Measurements from ENCODE around the gene PPP3R1. TPM values are rescaled to one million over a fixed set of nuclear protein-coding genes. Genes with fewer than 3 reads are reported as not detected.

Gene PPP3R1
- total and polyA plus RNA-seq, 2 of the 8 experiments (the other 6 are each of a cell fraction or from before 2014, with no cell fraction given) = 9.3 to 85.1 TPM

DNA sequence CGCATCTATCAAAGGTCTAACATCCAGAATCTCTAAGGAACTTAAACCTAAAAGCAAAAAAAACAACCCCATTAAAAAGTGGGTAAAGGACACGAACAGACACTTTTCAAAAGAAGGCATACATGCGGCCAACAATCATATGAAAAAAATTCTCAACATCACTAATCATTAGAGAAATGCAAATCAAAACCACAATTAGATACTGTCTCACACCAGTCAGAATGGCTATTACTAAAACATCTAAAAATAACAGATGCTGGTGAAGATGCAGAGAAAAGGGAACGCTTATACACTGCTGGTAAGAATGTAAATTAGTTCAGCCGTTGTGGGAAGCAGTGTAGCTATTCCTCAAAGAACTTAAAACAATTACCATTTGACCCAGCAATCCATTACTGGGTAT lies 38.0 kb downstream of the PPP3R1 start:
- WGBS, 2 experiments (ENCODE audit: extremely low coverage in 1 of 2, insufficient coverage in 1 of 2, insufficient read length in 1 of 2, insufficient replicate concordance in 2 of 2, low coverage in 1 of 2, low lambda C conversion rate in 2 of 2, missing lambda C conversion rate in 1 of 2) = 93% methylated on average over 5 of the region's 5 CpGs; no CpG with 5 or more reads in 1 of the 2 experiments
- no peaks in the 10 kb centered on the region for H3K9me3 ChIP-seq (ENCODE audit: insufficient read depth in 2 of 2, low read depth in 1 of 2, low read length in 1 of 2)
- H3K4me1 ChIP-seq (replicated peaks in 1 of 4; ENCODE audit: control insufficient read depth in 3 of 4, insufficient read depth in 4 of 4, low read length in 3 of 4) = peaks cover 0 to 4% (median 0%) of the 10 kb centered on the region in 4 experiments; a peak in 1 of 7 replicates
- no peak overlapping the region for H4K91ac ChIP-seq (replicated peaks; ENCODE audit: insufficient read length, low read length)
- no peak overlapping the region for H4K5ac ChIP-seq (ENCODE audit: insufficient read length, low read depth, low read length)
- peaks cover 7 to 98% of the 10 kb centered on the region in 2 experiments; a peak in 3 of 4 replicates for H3K79me2 ChIP-seq (ENCODE audit: control insufficient read depth in 1 of 2, insufficient read depth in 2 of 2, low read length in 2 of 2)
- peaks cover 0 to 13% (median 0%) of the 10 kb centered on the region in 4 experiments; a peak in 1 of 8 replicates for H3K36me3 ChIP-seq (ENCODE audit: control insufficient read depth in 2 of 4, insufficient read depth in 4 of 4, low read length in 3 of 4)
- H2AK5ac ChIP-seq (ENCODE audit: low read depth, low read length) = no peak overlapping the region
- POLR2A ChIA-PET (ENCODE audit: partially characterized antibody) = no interaction called here
- H2BK12ac ChIP-seq (ENCODE audit: low read depth, low read length) = no peak overlapping the region
- H2BK15ac ChIP-seq (ENCODE audit: low read length) = no peak overlapping the region
- no peak overlapping the region for H2BK120ac ChIP-seq (replicated peaks; ENCODE audit: low read depth, low read length)
- no peak overlapping the region for H3K56ac ChIP-seq (replicated peaks; ENCODE audit: insufficient read length, low read depth, low read length)
- H3K14ac ChIP-seq (ENCODE audit: insufficient read length) = no peak overlapping the region
- no peak overlapping the region for H2AFZ ChIP-seq (ENCODE audit: low read length)
- no peak overlapping the region for H3K9ac ChIP-seq (replicated peaks in 1 of 4; ENCODE audit: extremely low read depth in 1 of 4, low read depth in 3 of 4, low read length in 3 of 4)
- H3K23ac ChIP-seq (ENCODE audit: insufficient read length) = no peak overlapping the region
- no peak overlapping the region for H4K8ac ChIP-seq (ENCODE audit: extremely low read depth, insufficient read depth, low read length)
- DNase-seq (ENCODE audit: low read depth in 1 of 2, low spot score in 2 of 2) = no peak
- H4K20me1 ChIP-seq (replicated peaks in 1 of 2; ENCODE audit: control insufficient read depth in 1 of 2, insufficient read depth in 2 of 2, low read length in 2 of 2) = peaks cover 4 to 10% of the 10 kb centered on the region in 2 experiments
- H3K27me3 ChIP-seq (replicated peaks in 1 of 4; ENCODE audit: control insufficient read depth in 3 of 4, extremely low read depth in 1 of 4, insufficient read depth in 3 of 4, low read length in 3 of 4) = no peaks in the 10 kb centered on the region
- H2BK20ac ChIP-seq (ENCODE audit: low read length) = no peak overlapping the region
- no peak overlapping the region for H2BK5ac ChIP-seq (ENCODE audit: low read depth, low read length)
- H3K27ac ChIP-seq (ENCODE audit: low read depth, low read length) = no peak overlapping the region
- no peak for FAIRE-seq
- CTCF ChIA-PET (ENCODE audit: partially characterized antibody) = no interaction called here
- H3K4ac ChIP-seq (replicated peaks; ENCODE audit: insufficient read length, low read depth, low read length) = no peak overlapping the region
- no peak overlapping the region for H3K18ac ChIP-seq (ENCODE audit: extremely low read depth, low read length)
- no peak overlapping the region for H3K4me2 ChIP-seq (ENCODE audit: insufficient read depth in 1 of 2, low read depth in 2 of 2, low read length in 2 of 2)
- H3K23me2 ChIP-seq (ENCODE audit: low read depth, low read length) = no peaks in the 10 kb centered on the region
- H3K4me3 ChIP-seq (ENCODE audit: extremely low read depth in 1 of 4, insufficient read depth in 2 of 4, low read depth in 3 of 4, low read length in 4 of 4) = no peak overlapping the region
- H3K79me1 ChIP-seq (ENCODE audit: low read depth, low read length) = peaks cover 2% of the 10 kb centered on the region; the same call in 1 of the 2 replicates
- TF ChIP-seq CHD2 (IDR thresholded peaks at IDR 0.05; ENCODE audit: low read length) = no peak
- TF ChIP-seq BCL11A (IDR thresholded peaks at IDR 0.05; ENCODE audit: low read depth in 2 of 2, low read length in 2 of 2) = no peak
- TF ChIP-seq JUN (IDR thresholded peaks at IDR 0.05; ENCODE audit: low read depth, low read length) = no peak
- no peak for TF ChIP-seq SIX5 (IDR thresholded peaks at IDR 0.05; ENCODE audit: low read depth, low read length)
- no peak for TF ChIP-seq EZH2 (IDR thresholded peaks at IDR 0.05; ENCODE audit: low read depth, low read length, severe bottlenecking)
- no peak for TF ChIP-seq GABPA (IDR thresholded peaks at IDR 0.05; ENCODE audit: borderline replicate concordance, insufficient read depth, low read length)
- TF ChIP-seq KDM1A (IDR thresholded peaks at IDR 0.05; ENCODE audit: borderline replicate concordance, low read length) = no peak
- no peak for TF ChIP-seq ZNF274 (IDR thresholded peaks at IDR 0.05; ENCODE audit: borderline replicate concordance, extremely low read depth, low read length)
- no peak for TF ChIP-seq NRF1 (IDR thresholded peaks at IDR 0.05; ENCODE audit: low read depth, low read length)
- TF ChIP-seq EGR1 (IDR thresholded peaks at IDR 0.05; ENCODE audit: borderline replicate concordance, low read depth, low read length) = no peak
- no peak for TF ChIP-seq EP300 (IDR thresholded peaks at IDR 0.05; ENCODE audit: borderline replicate concordance in 1 of 2, low read depth in 2 of 2, low read length in 2 of 2)
- TF ChIP-seq TAF7 (optimal IDR thresholded peaks at IDR 0.05; ENCODE audit: borderline replicate concordance, low read depth, low read length) = no peak
- TF ChIP-seq, protein P1, sequence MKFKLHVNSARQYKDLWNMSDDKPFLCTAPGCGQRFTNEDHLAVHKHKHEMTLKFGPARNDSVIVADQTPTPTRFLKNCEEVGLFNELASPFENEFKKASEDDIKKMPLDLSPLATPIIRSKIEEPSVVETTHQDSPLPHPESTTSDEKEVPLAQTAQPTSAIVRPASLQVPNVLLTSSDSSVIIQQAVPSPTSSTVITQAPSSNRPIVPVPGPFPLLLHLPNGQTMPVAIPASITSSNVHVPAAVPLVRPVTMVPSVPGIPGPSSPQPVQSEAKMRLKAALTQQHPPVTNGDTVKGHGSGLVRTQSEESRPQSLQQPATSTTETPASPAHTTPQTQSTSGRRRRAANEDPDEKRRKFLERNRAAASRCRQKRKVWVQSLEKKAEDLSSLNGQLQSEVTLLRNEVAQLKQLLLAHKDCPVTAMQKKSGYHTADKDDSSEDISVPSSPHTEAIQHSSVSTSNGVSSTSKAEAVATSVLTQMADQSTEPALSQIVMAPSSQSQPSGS (IDR thresholded peaks at IDR 0.05; ENCODE audit: low read length) = no peak

All from H1 (cell line).